ENCODE data around the gene HNRNPA0.

Gene HNRNPA0

DNA sequence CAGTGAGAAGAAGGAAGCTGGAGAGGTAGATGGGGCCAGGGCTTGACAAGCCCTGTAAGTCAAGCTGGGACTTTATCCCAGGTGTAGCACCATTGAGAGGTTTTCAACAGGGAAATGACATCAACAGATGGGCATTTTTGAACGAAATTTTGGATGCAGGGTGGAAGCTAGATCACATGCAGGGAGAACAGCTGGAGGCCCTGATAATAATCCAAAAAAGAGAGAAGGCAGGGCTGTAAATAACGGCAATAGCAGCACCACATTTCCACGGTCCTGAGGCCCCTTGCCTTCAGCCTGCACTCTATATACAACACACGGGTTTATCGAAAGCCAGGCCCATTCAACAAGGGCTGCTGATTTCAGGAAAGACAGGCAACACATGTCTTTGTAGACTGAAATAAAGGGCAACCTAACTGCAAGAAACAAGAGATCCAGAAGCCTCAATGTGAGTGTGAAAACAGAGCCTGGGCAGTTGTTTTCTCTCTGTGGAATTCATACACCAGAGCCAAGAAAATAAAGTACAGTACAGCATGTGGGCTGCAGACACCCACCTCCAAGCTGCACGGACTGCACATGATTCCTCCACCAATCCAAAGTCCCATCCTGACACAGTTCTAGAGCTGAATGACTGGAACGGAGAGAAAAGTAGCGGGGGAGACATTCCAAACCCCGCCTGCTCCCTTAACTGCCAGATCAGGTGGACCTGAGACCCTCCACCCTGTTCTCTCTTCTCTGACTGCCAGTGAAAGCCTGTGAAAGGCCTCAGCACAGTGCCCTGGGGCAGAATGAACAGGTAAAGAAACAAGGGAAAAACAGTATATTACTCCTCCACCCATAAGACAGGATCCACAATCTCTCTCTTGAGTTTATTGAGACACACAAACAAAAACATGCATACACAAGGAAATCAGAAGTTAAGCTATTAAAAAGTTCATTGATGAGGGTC, 54.6 kb downstream of the HNRNPA0 start:
- intact Hi-C loops (cut with micrococcal nuclease) = no loop called here
- Mint-ChIP-seq H3K27ac (no peak overlapping the region), H3K27me3 (no peaks in the 10 kb centered on the region), H3K4me1 (ENCODE audit: low read depth) (peaks cover 17% of the 10 kb centered on the region), H3K9me3 (no peaks in the 10 kb centered on the region), H3K36me3 (ENCODE audit: low read depth) (peaks cover 8% of the 10 kb centered on the region), H3K4me3 (no peak overlapping the region)

GRCh38 chr5:137696481-137696880, 57.7 kb downstream of the HNRNPA0 start:
- H3K4me3 Mint-ChIP-seq = no peak overlapping the region
- peaks cover 14% of the 10 kb centered on the region for H3K36me3 Mint-ChIP-seq (ENCODE audit: low read depth)
- no peaks in the 10 kb centered on the region for H3K9me3 Mint-ChIP-seq
- H3K27me3 Mint-ChIP-seq = no peaks in the 10 kb centered on the region
- intact Hi-C loops (cut with micrococcal nuclease) = no loop called here
- H3K27ac Mint-ChIP-seq = no peak overlapping the region
- peaks cover 23% of the 10 kb centered on the region for H3K4me1 Mint-ChIP-seq (ENCODE audit: low read depth)

DNA sequence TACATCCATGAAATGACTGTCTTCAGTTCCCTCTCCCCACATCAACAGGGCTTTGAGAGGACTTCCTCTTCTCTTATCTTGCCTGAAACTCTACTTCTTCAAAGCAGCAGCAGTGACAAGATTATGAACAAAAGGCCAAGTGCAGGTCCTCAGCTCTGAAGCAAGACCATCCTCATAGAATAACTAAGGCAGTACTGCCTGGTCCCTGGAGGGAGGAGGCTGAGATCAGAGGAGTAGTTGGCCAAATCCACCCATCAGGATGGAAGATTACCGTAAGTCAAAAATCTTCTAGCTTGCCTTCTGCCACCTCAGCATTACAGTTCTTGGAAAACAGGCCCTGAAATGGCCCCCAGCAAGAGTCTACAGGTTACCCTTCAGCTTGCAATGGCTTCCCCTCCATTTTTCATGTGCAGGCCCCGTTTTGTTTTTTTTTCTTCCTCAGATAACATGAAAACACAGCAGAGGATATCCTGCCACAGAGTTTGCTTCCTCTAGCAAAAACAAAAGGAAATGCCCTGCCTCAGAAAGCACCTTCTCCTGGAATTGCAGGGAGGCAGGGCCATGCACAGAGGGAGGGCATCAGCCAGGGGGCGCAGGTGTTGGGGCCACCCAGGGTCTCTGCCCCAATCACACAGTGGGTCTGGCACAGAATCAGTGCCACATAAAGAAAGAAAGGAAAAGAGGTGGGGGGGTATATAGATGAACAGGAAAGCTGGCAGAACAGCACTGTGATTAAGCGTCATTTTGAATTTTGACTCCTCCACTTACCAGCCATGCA, 58.3 kb downstream of the HNRNPA0 start:
- Mint-ChIP-seq H3K27ac (peak overlapping the region; percentile 9), H3K4me1 (ENCODE audit: low read depth) (peaks cover 23% of the 10 kb centered on the region), H3K4me3 (no peak overlapping the region)

More for the DNA sequence above, 58.3 kb downstream of the HNRNPA0 start:
- Mint-ChIP-seq H3K27me3 (no peaks in the 10 kb centered on the region), H3K9me3 (no peaks in the 10 kb centered on the region), H3K36me3 (ENCODE audit: low read depth) (peaks cover 14% of the 10 kb centered on the region)
- intact Hi-C loops (cut with micrococcal nuclease) = no loop called here

All from dendritic cell treated with granulocyte-macrophage colony-stimulating factor and Interleukin-4, amounts not matched to agents 40 ng/mL and 50 ng/mL, for 4 days (primary cell).